Neural progenitor cell (in vitro differentiated cells): ENCODE results near the gene CDC5L. TPM values are rescaled to one million over a fixed set of nuclear protein-coding genes. Genes with fewer than 3 reads are reported as not detected.

ENCODE experiments used
- DNase-seq: peaks from one replicate; pipeline ENCODE4 v3.0.0-alpha.2; 2016; ENCODE audit warnings: low spot score
- H2AFZ ChIP-seq: fragments of 200-600 bp; sonication (generic); replicated peaks from 2 replicates; pipeline ENCODE4 v1.6.1; 2016; ENCODE audit warnings: antibody characterized with exemption
- H3F3A ChIP-seq: fragments of 200-600 bp; sonication (generic); 2 replicates; pipeline ENCODE4 v1.6.1; 2016; ENCODE audit warnings: antibody characterized with exemption, low read depth
- H3K27ac ChIP-seq: fragments of 200-600 bp; sonication (generic); 2 replicates; pipeline ENCODE4 v1.5.1; 2016; ENCODE audit warnings: mild to moderate bottlenecking
- H3K27me3 ChIP-seq: fragments of 200-600 bp; sonication (generic); 2 replicates; pipeline ENCODE4 v1.6.1; 2016; ENCODE audit warnings: mild to moderate bottlenecking, moderate library complexity
- H3K36me3 ChIP-seq: fragments of 200-600 bp; sonication (generic); 2 replicates; pipeline ENCODE4 v1.5.1; 2016
- H3K4me1 ChIP-seq: fragments of 200-600 bp; sonication (generic); 2 replicates; pipeline ENCODE4 v1.6.1; 2016; ENCODE audit warnings: mixed run types
- H3K4me2 ChIP-seq: fragments of 200-600 bp; sonication (generic); 2 replicates; pipeline ENCODE4 v1.6.1; 2016
- H3K4me3 ChIP-seq: fragments of 200-600 bp; sonication (generic); 2 replicates; pipeline ENCODE4 v1.5.1; 2016
- H3K79me2 ChIP-seq: fragments of 200-600 bp; sonication (generic); 2 replicates; pipeline ENCODE4 v1.6.1; 2016; ENCODE audit warnings: low read depth
- H3K9ac ChIP-seq: fragments of 200-600 bp; sonication (generic); 2 replicates; pipeline ENCODE4 v1.6.1; 2016
- H3K9me3 ChIP-seq: fragments of 200-600 bp; sonication (generic); 2 replicates; pipeline ENCODE4 v1.5.1; 2016; ENCODE audit warnings: low read depth
- H4K20me1 ChIP-seq: fragments of 200-600 bp; sonication (generic); 2 replicates; pipeline ENCODE4 v1.6.1; 2016; ENCODE audit warnings: low read depth
- H3K27ac Mint-ChIP-seq: 3 replicates; pipeline ENCODE4 v1.8.0; 2021; ENCODE audit warnings: mixed read lengths
- H3K27me3 Mint-ChIP-seq: 2 replicates; pipeline ENCODE4 v1.8.0; 2022; ENCODE audit warnings: low read depth, mild to moderate bottlenecking, inconsistent platforms, moderate library complexity, mixed read lengths; ENCODE audit not compliant: insufficient read depth
- H3K36me3 Mint-ChIP-seq: 3 replicates; pipeline ENCODE4 v1.8.0; 2021; ENCODE audit warnings: mixed read lengths
- H3K4me1 Mint-ChIP-seq: 3 replicates; pipeline ENCODE4 v1.8.0; 2021; ENCODE audit warnings: mixed read lengths
- H3K4me3 Mint-ChIP-seq: 3 replicates; pipeline ENCODE4 v1.8.0; 2021; ENCODE audit warnings: mild to moderate bottlenecking, moderate library complexity, mixed read lengths
- H3K9me3 Mint-ChIP-seq: 3 replicates; pipeline ENCODE4 v1.8.0; 2020; ENCODE audit warnings: mixed read lengths
- CTCF ChIP-seq: fragments of 200-600 bp; sonication (generic); IDR thresholded peaks from 2 replicates; pipeline ENCODE4 v1.5.1; 2017; ENCODE audit warnings: antibody characterized with exemption, mild to moderate bottlenecking
- EZH2 ChIP-seq: fragments of 200-600 bp; sonication (generic); IDR thresholded peaks from 2 replicates; pipeline ENCODE4 v1.6.1; 2017; ENCODE audit warnings: antibody characterized with exemption, mild to moderate bottlenecking, moderate library complexity
- EZH2phosphoT487 ChIP-seq: fragments of 200-600 bp; sonication (generic); IDR thresholded peaks from 2 replicates; pipeline ENCODE4 v1.6.1; 2017; ENCODE audit warnings: antibody characterized with exemption
- total RNA-seq: library from RNA; depleted of rRNA; stranded (reverse); fragments of >200 nt; gene quantifications from 2 replicates; pipeline ENCODE4 v1.2.3, GENCODE V29; 2015; ENCODE audit warnings: low replicate concordance

The CDC5L gene
- total RNA-seq, 1 donor from 2014 or later = 53.6 TPM

- no peaks in the 10 kb centered on the region for H3K27me3 ChIP-seq
- no peak overlapping the region for H3K9ac ChIP-seq
- H3K4me3 Mint-ChIP-seq = no peak overlapping the region
- no peaks in the 10 kb centered on the region for H3K79me2 ChIP-seq
- H3K27me3 Mint-ChIP-seq = peaks cover 8% of the 10 kb centered on the region
- H3K27ac Mint-ChIP-seq = peak overlapping the region; percentile 59
- no peaks in the 10 kb centered on the region for H3K36me3 Mint-ChIP-seq
- H3K4me3 ChIP-seq = no peak overlapping the region
- no peak overlapping the region for H2AFZ ChIP-seq
- no peaks in the 10 kb centered on the region for H3F3A ChIP-seq
- no peak for DNase-seq
- peaks cover 4% of the 10 kb centered on the region for H3K4me1 ChIP-seq
- no peak overlapping the region for H3K27ac ChIP-seq
- TF ChIP-seq EZH2 (no peak), EZH2phosphoT487 (no peak), CTCF (no peak)
- H3K4me2 ChIP-seq = no peak overlapping the region
- H4K20me1 ChIP-seq = no peaks in the 10 kb centered on the region
- H3K4me1 Mint-ChIP-seq = peaks cover 11% of the 10 kb centered on the region
- H3K36me3 ChIP-seq = no peaks in the 10 kb centered on the region
- no peaks in the 10 kb centered on the region for H3K9me3 Mint-ChIP-seq
- no peaks in the 10 kb centered on the region for H3K9me3 ChIP-seq
These were observed 106.1 kb downstream of the CDC5L start for GRCh38 chr6:44493593-44493992.

GRCh38 chr6:44494011-44494501, 106.5 kb downstream of the CDC5L start:
- no peak overlapping the region for H3K27ac ChIP-seq
- H3K4me2 ChIP-seq = no peak overlapping the region
- H3K9me3 Mint-ChIP-seq = no peaks in the 10 kb centered on the region
- TF ChIP-seq CTCF (peak; percentile 17), EZH2 (no peak), EZH2phosphoT487 (no peak)
- H3K9ac ChIP-seq = no peak overlapping the region
- no peak overlapping the region for H3K4me3 Mint-ChIP-seq
- no peak for DNase-seq
- H3K36me3 ChIP-seq = no peaks in the 10 kb centered on the region
- peaks cover 11% of the 10 kb centered on the region for H3K4me1 Mint-ChIP-seq
- H3K27me3 ChIP-seq = no peaks in the 10 kb centered on the region
- peaks cover 4% of the 10 kb centered on the region for H3K4me1 ChIP-seq
- H3K9me3 ChIP-seq = no peaks in the 10 kb centered on the region
- peaks cover 8% of the 10 kb centered on the region for H3K27me3 Mint-ChIP-seq
- no peak overlapping the region for H3K4me3 ChIP-seq
- no peak overlapping the region for H3K27ac Mint-ChIP-seq
- H3K36me3 Mint-ChIP-seq = no peaks in the 10 kb centered on the region
- H3F3A ChIP-seq = no peaks in the 10 kb centered on the region
- H3K79me2 ChIP-seq = no peaks in the 10 kb centered on the region
- H4K20me1 ChIP-seq = no peaks in the 10 kb centered on the region
- no peak overlapping the region for H2AFZ ChIP-seq

- TF ChIP-seq EZH2phosphoT487 (no peak), CTCF (no peak), EZH2 (no peak)
- Histone ChIP-seq H3K4me3 (no peak overlapping the region), H3K9ac (no peak overlapping the region), H3K9me3 (no peaks in the 10 kb centered on the region), H3K4me2 (no peak overlapping the region), H2AFZ (no peak overlapping the region), H3F3A (no peaks in the 10 kb centered on the region), H3K4me1 (peaks cover 4% of the 10 kb centered on the region), H3K36me3 (no peaks in the 10 kb centered on the region), H3K79me2 (no peaks in the 10 kb centered on the region), H4K20me1 (no peaks in the 10 kb centered on the region), H3K27me3 (no peaks in the 10 kb centered on the region), H3K27ac (no peak overlapping the region)
- Mint-ChIP-seq H3K9me3 (peaks cover 3% of the 10 kb centered on the region), H3K4me1 (peaks cover 11% of the 10 kb centered on the region), H3K4me3 (no peak overlapping the region), H3K36me3 (no peaks in the 10 kb centered on the region), H3K27ac (peak overlapping the region; percentile 88), H3K27me3 (peaks cover 8% of the 10 kb centered on the region)
- DNase-seq = peak; percentile 26
These were observed 107.8 kb downstream of the CDC5L start for GRCh38 chr6:44495036-44495901.
